Measurements from ENCODE around the gene LTA.
A peak's percentile ranks its signal among the peaks of the same experiment; 100 is the strongest.
"Not testable (repeated sequence)": the region's sequence is repeated elsewhere in the genome, so short reads cannot be mapped to it uniquely, and the experiment has no call there.

Gene LTA

GRCh38 chr6:31586599-31587281, 14.7 kb downstream of the LTA start:
- no peak for DNase-seq (ENCODE audit: low read depth)

GRCh38 chr6:31587791-31588777, 16.0 kb downstream of the LTA start:
- no peak for DNase-seq (ENCODE audit: low read depth)

GRCh38 chr6:31588871-31589650, 17.0 kb downstream of the LTA start:
- no peak for DNase-seq (ENCODE audit: low read depth)

- not testable (repeated sequence) for DNase-seq (ENCODE audit: low read depth)
Measured at GRCh38 chr6:31590691-31591090, 18.6 kb downstream of the LTA start.

GRCh38 chr6:31592396-31592771, 20.3 kb downstream of the LTA start:
- no peak for DNase-seq (ENCODE audit: low read depth)

- no peak for DNase-seq (ENCODE audit: low read depth)
Measured at GRCh38 chr6:31597006-31597405, 24.9 kb downstream of the LTA start.

GRCh38 chr6:31607317-31607716, 35.2 kb downstream of the LTA start:
- no peak for DNase-seq (ENCODE audit: low read depth)

GRCh38 chr6:31609519-31610406, 37.7 kb downstream of the LTA start:
- no peak for DNase-seq (ENCODE audit: low read depth)

- no peak for DNase-seq (ENCODE audit: low read depth)
Measured at GRCh38 chr6:31610968-31611367, 38.9 kb downstream of the LTA start.

GRCh38 chr6:31614075-31614619, 42.1 kb downstream of the LTA start:
- DNase-seq (ENCODE audit: low read depth), result no peak

- no peak for DNase-seq (ENCODE audit: low read depth)
Measured at GRCh38 chr6:31614684-31615578, 42.8 kb downstream of the LTA start, which contains the start of gene AIF1. AIF1 (plus strand) TSS chr6:31615234; CDS start chr6:31615330, 96 bp downstream.

GRCh38 chr6:31615748-31616147, 43.7 kb downstream of the LTA start:
- DNase-seq (ENCODE audit: low read depth), result no peak

- DNase-seq (ENCODE audit: low read depth), result no peak
Measured at GRCh38 chr6:31617010-31617409, 44.9 kb downstream of the LTA start.

GRCh38 chr6:31619805-31620585, 47.9 kb downstream of the LTA start:
- DNase-seq (ENCODE audit: low read depth), result peak; percentile 98

GRCh38 chr6:31620586-31621319, 48.7 kb downstream of the LTA start, which contains the start of gene PRRC2A:
PRRC2A (plus strand) TSS chr6:31620715; CDS start chr6:31622790, 2,075 bp downstream.
- DNase-seq (ENCODE audit: low read depth), result no peak

- DNase-seq (ENCODE audit: low read depth), result no peak
Measured at GRCh38 chr6:31621320-31621939, 49.3 kb downstream of the LTA start.

- no peak for DNase-seq (ENCODE audit: low read depth)
Measured at GRCh38 chr6:31621991-31622390, 49.9 kb downstream of the LTA start.

GRCh38 chr6:31622684-31623091, 50.6 kb downstream of the LTA start:
- DNase-seq (ENCODE audit: low read depth), result no peak

Data from HS-27A (cell line).